Trophoblast cell (in vitro differentiated cells and primary cell): ENCODE measurements around the gene NFATC2.

Source experiments
- DNase-seq, 2 donors: peaks; one replicate each; pipeline ENCODE4 v3.0.0-alpha.2; 2016
- H2AFZ ChIP-seq: 2 replicates; pipeline ENCODE4 v1.6.1; 2013; ENCODE audit warnings: low read length, moderate library complexity, mild to moderate bottlenecking; ENCODE audit not compliant: insufficient read depth, poor library complexity
- H2AK5ac ChIP-seq: 2 replicates; pipeline ENCODE4 v1.6.1; 2013; ENCODE audit warnings: mild to moderate bottlenecking, low read length
- H2BK120ac ChIP-seq: 2 replicates; pipeline ENCODE4 v1.6.1; 2013; ENCODE audit warnings: low read length, mild to moderate bottlenecking, moderate library complexity; ENCODE audit not compliant: insufficient read depth, poor library complexity
- H2BK12ac ChIP-seq: 2 replicates; pipeline ENCODE4 v1.6.1; 2013; ENCODE audit warnings: mild to moderate bottlenecking, low read length, moderate library complexity
- H2BK5ac ChIP-seq: 2 replicates; pipeline ENCODE4 v1.6.1; 2013; ENCODE audit warnings: low read length, low read depth, moderate library complexity, mild to moderate bottlenecking; ENCODE audit not compliant: poor library complexity
- H3K14ac ChIP-seq: 2 replicates; pipeline ENCODE4 v1.6.1; 2013; ENCODE audit warnings: mild to moderate bottlenecking, low read length
- H3K18ac ChIP-seq: 2 replicates; pipeline ENCODE4 v1.6.1; 2013; ENCODE audit warnings: mild to moderate bottlenecking, low read length
- H3K23ac ChIP-seq: 2 replicates; pipeline ENCODE4 v1.6.1; 2013; ENCODE audit warnings: low read length
- H3K27ac ChIP-seq: 2 replicates; pipeline ENCODE4 v1.5.1; 2013; ENCODE audit warnings: low read depth, mild to moderate bottlenecking, inconsistent platforms, low read length, moderate library complexity
- H3K27me3 ChIP-seq: 2 replicates; pipeline ENCODE4 v1.6.1; 2013; ENCODE audit warnings: inconsistent platforms, mild to moderate bottlenecking, low read length, moderate library complexity; ENCODE audit not compliant: insufficient read depth
- H3K36me3 ChIP-seq, 2 experiments: 1 replicate in 1 of 2; 2 replicates in 1 of 2; pipeline ENCODE4 v1.6.1; 2013; ENCODE audit warnings: low read length in 2 of 2, mild to moderate bottlenecking in 2 of 2, moderate library complexity in 1 of 2; ENCODE audit not compliant: insufficient read depth in 2 of 2, control insufficient read depth in 1 of 2
- H3K4ac ChIP-seq: 2 replicates; pipeline ENCODE4 v1.6.1; 2013; ENCODE audit warnings: low read depth, mild to moderate bottlenecking, low read length, moderate library complexity
- H3K4me1 ChIP-seq, 2 experiments: 1 replicate in 1 of 2; 2 replicates in 1 of 2; pipeline ENCODE4 v1.6.1; 2013; ENCODE audit warnings: low read length in 2 of 2, mild to moderate bottlenecking in 2 of 2, moderate library complexity in 1 of 2; ENCODE audit not compliant: insufficient read depth in 2 of 2, control insufficient read depth in 1 of 2
- H3K4me2 ChIP-seq: 2 replicates; pipeline ENCODE4 v1.6.1; 2013; ENCODE audit warnings: inconsistent platforms, mild to moderate bottlenecking, low read length, moderate library complexity
- H3K4me3 ChIP-seq: 2 replicates; pipeline ENCODE4 v1.5.1; 2013; ENCODE audit warnings: mild to moderate bottlenecking, low read depth, low read length, inconsistent platforms
- H3K79me1 ChIP-seq: one replicate; pipeline ENCODE4 v1.6.1; 2013; ENCODE audit warnings: low read length
- H3K79me2 ChIP-seq: 2 replicates; pipeline ENCODE4 v1.6.1; 2013; ENCODE audit warnings: low read length, mild to moderate bottlenecking; ENCODE audit not compliant: control insufficient read depth, insufficient read depth, poor library complexity
- H3K9ac ChIP-seq: 2 replicates; pipeline ENCODE4 v1.6.1; 2013; ENCODE audit warnings: mild to moderate bottlenecking, low read length
- H3K9me3 ChIP-seq: 2 replicates; pipeline ENCODE4 v1.6.1; 2013; ENCODE audit warnings: low read depth, mild to moderate bottlenecking, control low read depth, inconsistent platforms, low read length; ENCODE audit not compliant: insufficient read depth
- H4K12ac ChIP-seq: 2 replicates; pipeline ENCODE4 v1.6.1; 2013; ENCODE audit warnings: low read depth, mild to moderate bottlenecking, low read length, moderate library complexity
- H4K8ac ChIP-seq: 2 replicates; pipeline ENCODE4 v1.6.1; 2013; ENCODE audit warnings: low read depth, mild to moderate bottlenecking, low read length, moderate library complexity
- H4K91ac ChIP-seq: one replicate; pipeline ENCODE4 v1.6.1; 2013; ENCODE audit warnings: low read depth, mild to moderate bottlenecking, low read length, moderate library complexity
- WGBS: extraction: QIAGEN DNeasy Blood & Tissue Kit; methylation state at CpG from one replicate; pipeline ENCODE4 v1.1.7; 2013; ENCODE audit warnings: missing lambda C conversion rate; ENCODE audit not compliant: insufficient read length, insufficient coverage; ENCODE audit errors: extremely low coverage; 5-methylcytosine and 5-hydroxymethylcytosine counted together

Gene NFATC2

GRCh38 chr20:51410586-51411325 is 131.8 kb downstream of the NFATC2 start:
- H3K79me1 ChIP-seq: peaks cover 31% of the 10 kb centered on the region
- no peaks in the 10 kb centered on the region for H3K27me3 ChIP-seq
- no peak overlapping the region for H3K9ac ChIP-seq
- H3K18ac ChIP-seq: no peak overlapping the region
- H4K91ac ChIP-seq: peak overlapping the region; percentile 72
- no peak overlapping the region for H3K23ac ChIP-seq
- peaks cover 19% of the 10 kb centered on the region in 2 experiments for H3K4me1 ChIP-seq
- H3K79me2 ChIP-seq: peaks cover 2% of the 10 kb centered on the region
- H4K8ac ChIP-seq: peak overlapping the region; percentile 73
- H4K12ac ChIP-seq: no peak overlapping the region
- H2BK120ac ChIP-seq: peak overlapping the region; percentile 77
- no peak overlapping the region for H3K4me3 ChIP-seq
- peaks cover 2 to 6% of the 10 kb centered on the region in 2 experiments for H3K36me3 ChIP-seq
- peak overlapping the region; percentile 61 for H2BK5ac ChIP-seq
- H3K9me3 ChIP-seq: peaks cover 2% of the 10 kb centered on the region
- H3K27ac ChIP-seq: no peak overlapping the region
- H3K14ac ChIP-seq: peak overlapping the region; percentile 54
- no CpG with 5 or more reads among the region's 4 CpGs for WGBS
- peak overlapping the region; percentile 76 for H3K4ac ChIP-seq
- H2AFZ ChIP-seq: no peak overlapping the region
- peak overlapping the region; percentile 74 for H2AK5ac ChIP-seq
- no peak overlapping the region for H3K4me2 ChIP-seq
- H2BK12ac ChIP-seq: peak overlapping the region; percentile 84
- peak in 1 of 2 donors; percentile 19 for DNase-seq

DNA sequence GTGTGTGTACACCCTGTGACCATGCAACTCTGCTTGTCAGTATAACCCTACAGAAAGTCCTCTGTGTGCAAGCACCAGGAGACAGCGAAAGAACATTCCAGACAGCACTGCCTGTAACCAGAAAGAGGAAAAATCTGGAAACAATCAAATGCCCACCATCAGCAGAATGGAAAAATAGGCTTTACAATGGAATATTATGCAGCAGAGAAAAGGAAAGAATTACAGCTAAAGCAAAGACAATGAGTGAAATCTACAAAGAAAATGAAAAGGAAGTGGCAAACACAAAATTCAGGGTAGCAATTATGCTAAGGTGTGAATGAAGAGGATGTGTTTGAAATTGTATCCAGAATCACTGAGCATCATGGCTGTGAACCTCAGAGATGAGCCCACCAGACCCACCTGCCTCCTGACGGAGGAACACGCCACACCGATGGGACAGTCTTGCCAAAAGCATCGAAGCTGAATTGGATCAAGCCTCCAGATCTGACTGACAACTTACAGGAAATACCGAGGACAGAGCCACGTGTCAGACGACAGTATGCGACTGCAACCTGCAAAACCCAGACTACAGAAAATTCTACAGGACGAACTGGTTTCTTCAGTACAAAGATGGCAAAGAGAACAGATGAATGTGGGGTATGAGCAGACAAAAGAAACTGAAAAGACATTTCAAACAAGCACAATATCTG is 133.2 kb downstream of the NFATC2 start:
- no peak for DNase-seq
- no peak overlapping the region for H2BK5ac ChIP-seq
- H3K79me1 ChIP-seq: peaks cover 30% of the 10 kb centered on the region
- H3K18ac ChIP-seq: peak overlapping the region; percentile 7
- H3K4ac ChIP-seq: no peak overlapping the region
- H2AK5ac ChIP-seq: peak overlapping the region; percentile 7
- peaks cover 2% of the 10 kb centered on the region for H3K79me2 ChIP-seq
- H3K4me2 ChIP-seq: no peak overlapping the region
- H4K8ac ChIP-seq: no peak overlapping the region
- no peaks in the 10 kb centered on the region for H3K27me3 ChIP-seq
- H2BK120ac ChIP-seq: no peak overlapping the region
- no peak overlapping the region for H4K12ac ChIP-seq
- H2BK12ac ChIP-seq: peak overlapping the region; percentile 17
- H3K4me1 ChIP-seq: peaks cover 19% of the 10 kb centered on the region in 2 experiments
- H3K9me3 ChIP-seq: peaks cover 2% of the 10 kb centered on the region
- H3K14ac ChIP-seq: no peak overlapping the region
- peaks cover 2 to 6% of the 10 kb centered on the region in 2 experiments for H3K36me3 ChIP-seq
- H3K27ac ChIP-seq: no peak overlapping the region
- H3K4me3 ChIP-seq: no peak overlapping the region
- no peak overlapping the region for H3K23ac ChIP-seq
- no peak overlapping the region for H3K9ac ChIP-seq
- peak overlapping the region; percentile 29 for H4K91ac ChIP-seq
- no CpG with 5 or more reads among the region's 10 CpGs for WGBS
- H2AFZ ChIP-seq: no peak overlapping the region

DNA sequence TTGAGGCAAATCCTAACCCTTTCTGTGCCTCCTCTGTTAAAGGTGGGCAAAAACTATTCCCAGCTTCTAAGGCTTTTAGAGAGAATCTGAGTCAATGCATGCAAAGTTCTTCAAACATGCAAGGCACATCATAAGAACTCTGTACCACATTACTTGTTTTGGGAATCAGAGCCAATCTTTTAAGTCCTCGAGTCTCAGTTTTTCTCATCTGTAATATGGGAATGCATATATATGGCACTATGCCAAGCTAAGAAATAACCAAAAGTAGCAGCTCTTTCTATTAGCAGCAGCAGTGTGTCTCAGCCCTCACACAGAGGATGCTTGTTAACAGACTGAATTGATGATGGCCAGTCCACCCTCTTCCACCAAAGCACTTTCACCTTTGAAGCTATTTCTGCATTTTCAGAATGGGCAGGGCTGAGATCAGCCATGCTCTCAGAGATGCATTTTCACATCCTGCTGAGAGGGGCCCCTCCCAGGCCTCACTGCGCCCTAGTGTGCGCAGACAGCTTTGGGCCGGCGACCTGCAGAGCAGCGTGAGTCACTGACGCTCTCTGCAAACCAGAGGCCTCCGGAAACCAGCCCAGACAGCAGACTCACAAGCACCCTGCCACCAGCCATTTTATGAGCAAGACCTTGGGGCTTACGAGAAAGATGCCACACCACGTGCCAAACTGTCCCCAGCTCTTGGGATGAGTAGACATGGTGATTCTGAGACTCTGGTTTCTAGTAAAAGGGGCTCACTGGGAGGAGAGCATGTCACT is 138.0 kb downstream of the NFATC2 start:
- peak overlapping the region; percentile 69 for H4K91ac ChIP-seq
- peaks cover 2 to 6% of the 10 kb centered on the region in 2 experiments for H3K36me3 ChIP-seq
- no peak overlapping the region for H3K4me2 ChIP-seq
- peak overlapping the region; percentile 6 for H3K27ac ChIP-seq
- H3K14ac ChIP-seq: peak overlapping the region; percentile 16
- no CpG with 5 or more reads among the region's 10 CpGs for WGBS
- peak overlapping the region; percentile 1 for H2BK120ac ChIP-seq
- no peak overlapping the region for H2BK12ac ChIP-seq
- no peak overlapping the region for H3K23ac ChIP-seq
- peaks cover 3 to 12% of the 10 kb centered on the region in 2 experiments for H3K4me1 ChIP-seq
- peaks cover 18% of the 10 kb centered on the region for H3K79me1 ChIP-seq
- no peak overlapping the region for H3K9ac ChIP-seq
- H2BK5ac ChIP-seq: peak overlapping the region; percentile 11
- no peak overlapping the region for H2AK5ac ChIP-seq
- peaks cover 1% of the 10 kb centered on the region for H3K9me3 ChIP-seq
- DNase-seq: no peak
- H2AFZ ChIP-seq: no peak overlapping the region
- no peaks in the 10 kb centered on the region for H3K79me2 ChIP-seq
- peak overlapping the region; percentile 12 for H3K18ac ChIP-seq
- H3K4me3 ChIP-seq: no peak overlapping the region
- no peak overlapping the region for H4K8ac ChIP-seq
- H4K12ac ChIP-seq: no peak overlapping the region
- H3K27me3 ChIP-seq: no peaks in the 10 kb centered on the region
- H3K4ac ChIP-seq: no peak overlapping the region

- H4K91ac ChIP-seq: peak overlapping the region; percentile 61
- no peak overlapping the region for H3K23ac ChIP-seq
- H3K4me1 ChIP-seq: peaks cover 3 to 12% of the 10 kb centered on the region in 2 experiments
- peaks cover 15% of the 10 kb centered on the region for H3K79me1 ChIP-seq
- no peak overlapping the region for H3K4me2 ChIP-seq
- H2AK5ac ChIP-seq: peak overlapping the region; percentile 46
- peak overlapping the region; percentile 7 for H3K18ac ChIP-seq
- no peak overlapping the region for H3K9ac ChIP-seq
- no peak overlapping the region for H3K4me3 ChIP-seq
- no peaks in the 10 kb centered on the region for H3K27me3 ChIP-seq
- H3K4ac ChIP-seq: peak overlapping the region; percentile 29
- H3K14ac ChIP-seq: peak overlapping the region; percentile 16
- H3K36me3 ChIP-seq: peaks cover 0 to 4% of the 10 kb centered on the region in 2 experiments
- H4K12ac ChIP-seq: no peak overlapping the region
- peak overlapping the region; percentile 6 for H2BK5ac ChIP-seq
- peak overlapping the region; percentile 44 for H2BK12ac ChIP-seq
- H2BK120ac ChIP-seq: peak overlapping the region; percentile 1
- H4K8ac ChIP-seq: no peak overlapping the region
- no peaks in the 10 kb centered on the region for H3K9me3 ChIP-seq
- H3K27ac ChIP-seq: no peak overlapping the region
- no CpG with 5 or more reads among the region's 9 CpGs for WGBS
- H2AFZ ChIP-seq: no peak overlapping the region
- DNase-seq: peak in 1 of 2 donors; percentile 32
- no peaks in the 10 kb centered on the region for H3K79me2 ChIP-seq
Observed at GRCh38 chr20:51403466-51404220, 138.9 kb downstream of the NFATC2 start.
